NCI-H2029 treated with DMSO at 0.1 percent for 48 hours (cell line): Measurements from ENCODE around the gene NUP88.

Experiments
- DNase-seq: peaks from one replicate; lab custom pipeline; 2025; lab: John Stamatoyannopoulos, UW

The NUP88 gene

DNA sequence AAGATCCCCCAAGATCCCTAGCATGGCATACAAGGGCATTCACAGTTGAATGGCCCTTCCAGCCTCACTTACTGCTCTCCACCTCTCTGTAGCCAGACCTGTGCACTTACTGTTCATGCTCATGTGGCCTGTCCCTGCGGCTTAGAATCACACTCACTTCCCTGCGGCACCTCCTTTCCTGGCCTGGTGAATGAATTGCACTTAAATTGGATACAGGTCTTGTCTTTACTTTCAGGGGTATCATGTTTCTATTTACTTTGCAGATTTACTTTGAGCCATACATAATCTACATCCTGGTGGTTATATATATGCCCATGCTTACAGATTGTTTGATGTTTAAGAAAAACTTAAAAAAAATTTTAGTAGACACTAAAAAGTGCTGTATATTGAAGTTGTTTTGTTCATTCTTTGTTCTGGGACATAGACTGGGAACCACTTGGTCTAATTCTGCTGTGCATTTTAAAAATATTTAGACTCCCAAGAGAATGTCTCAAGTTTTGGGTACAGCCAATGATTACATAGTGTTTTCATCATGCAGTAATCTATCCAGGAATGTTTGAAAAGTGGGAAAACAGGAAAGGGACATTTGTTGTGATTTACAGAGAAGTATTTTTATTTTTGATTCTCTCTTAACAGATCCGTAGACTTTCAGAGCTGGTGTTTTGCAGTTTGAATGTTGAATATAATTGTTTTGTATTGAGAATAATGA, 63.9 kb downstream of the NUP88 start:
- no peak for DNase-seq

DNA sequence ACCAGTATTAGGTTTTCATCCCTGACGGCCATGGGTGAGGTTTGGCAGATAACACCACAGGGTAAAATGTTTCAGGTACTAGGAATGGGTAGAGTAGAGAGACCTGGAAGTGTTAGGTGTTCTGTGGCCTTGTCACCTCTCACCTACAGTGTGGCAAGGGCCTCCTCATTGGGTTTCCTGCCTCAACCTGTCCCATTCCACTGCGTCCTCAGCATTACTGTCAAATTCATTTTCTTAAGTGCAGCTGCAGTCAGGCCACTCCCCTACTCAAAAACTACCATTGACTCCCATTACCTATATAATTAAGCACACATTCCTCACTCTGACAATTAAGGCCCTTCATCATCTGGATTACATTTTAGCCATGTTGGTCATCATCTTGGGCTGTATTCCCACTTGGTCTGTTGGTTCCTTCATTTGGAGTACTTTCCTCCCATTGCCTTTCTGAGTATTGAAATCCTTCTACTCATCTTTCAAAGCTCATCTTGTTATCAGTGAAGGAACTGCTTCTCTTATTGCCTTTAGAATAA, 64.5 kb downstream of the NUP88 start:
- DNase-seq: no peak

DNA sequence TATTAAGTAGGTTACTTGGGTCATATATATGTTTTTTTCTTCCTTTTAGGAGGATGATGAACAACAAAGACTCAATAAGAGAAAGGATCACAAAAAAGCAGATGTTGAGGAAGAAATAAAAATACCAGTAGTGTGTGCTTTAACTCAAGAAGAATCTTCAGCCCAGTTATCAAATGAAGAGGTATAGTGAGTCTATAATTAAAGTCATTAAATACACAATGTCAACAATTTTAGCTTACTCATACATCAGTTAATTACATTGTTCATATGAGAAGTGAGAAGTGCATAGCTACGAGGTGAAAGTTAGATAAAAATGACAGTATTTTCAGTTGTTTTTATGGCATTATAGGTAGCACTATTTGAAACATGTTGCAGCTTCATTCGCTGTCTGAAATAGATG, 65.2 kb downstream of the NUP88 start:
- DNase-seq: no peak

DNA sequence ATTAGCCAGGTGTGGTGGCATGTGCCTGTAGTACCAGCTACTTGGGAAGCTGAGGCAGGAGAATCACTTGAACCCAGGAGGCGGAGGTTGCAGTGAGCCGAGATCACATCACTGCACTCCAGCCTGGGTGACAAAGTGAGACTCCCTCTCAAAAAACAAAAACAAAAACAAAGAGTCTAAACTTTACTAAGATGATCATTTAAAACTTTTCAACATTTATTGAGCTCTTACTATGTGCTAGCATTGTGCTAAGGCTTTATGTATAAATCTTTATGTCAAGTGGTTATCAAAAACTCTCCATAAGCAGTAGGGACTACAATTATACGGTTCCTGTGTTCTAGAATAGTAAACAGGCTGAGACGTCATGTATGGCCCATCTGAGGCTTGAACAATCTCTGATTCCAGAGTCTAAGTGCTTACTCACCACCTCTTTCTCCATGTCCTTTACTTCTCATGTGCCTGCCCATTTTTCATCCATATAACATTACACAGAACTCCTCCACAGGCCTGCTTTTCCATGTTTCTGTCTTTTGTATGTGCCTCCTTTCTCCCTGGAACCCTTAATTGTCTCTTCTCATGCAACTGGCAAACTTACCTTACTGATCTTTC, 66.7 kb downstream of the NUP88 start:
- no peak for DNase-seq

DNA sequence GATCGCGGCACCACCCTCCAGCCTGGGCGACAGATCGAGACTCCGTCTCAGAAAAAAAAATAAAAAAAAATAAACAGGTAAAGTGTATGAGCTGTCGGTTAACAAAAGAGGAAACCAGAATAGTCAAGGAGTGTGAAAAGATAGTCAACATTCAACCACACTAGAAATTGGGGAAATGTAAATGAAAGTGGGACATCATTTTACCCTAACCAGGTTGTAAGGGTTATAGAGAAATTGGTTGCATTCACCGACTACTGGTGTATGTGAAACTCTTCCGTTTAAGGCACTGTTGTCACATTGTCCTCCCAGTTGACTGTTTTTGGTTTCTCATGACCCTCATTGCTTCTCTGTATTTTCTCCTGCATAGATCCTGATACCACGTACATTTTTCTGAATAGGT, 74.5 kb downstream of the NUP88 start:
- no peak for DNase-seq
